ENCODE results near the gene PRDM16. TPM values are rescaled to one million over a fixed set of nuclear protein-coding genes. Genes with fewer than 3 reads are reported as not detected.

PRDM16 gene
- total and polyA plus RNA-seq, 7 donors = 0.04 to 1.2 (median 0.31) TPM

DNA sequence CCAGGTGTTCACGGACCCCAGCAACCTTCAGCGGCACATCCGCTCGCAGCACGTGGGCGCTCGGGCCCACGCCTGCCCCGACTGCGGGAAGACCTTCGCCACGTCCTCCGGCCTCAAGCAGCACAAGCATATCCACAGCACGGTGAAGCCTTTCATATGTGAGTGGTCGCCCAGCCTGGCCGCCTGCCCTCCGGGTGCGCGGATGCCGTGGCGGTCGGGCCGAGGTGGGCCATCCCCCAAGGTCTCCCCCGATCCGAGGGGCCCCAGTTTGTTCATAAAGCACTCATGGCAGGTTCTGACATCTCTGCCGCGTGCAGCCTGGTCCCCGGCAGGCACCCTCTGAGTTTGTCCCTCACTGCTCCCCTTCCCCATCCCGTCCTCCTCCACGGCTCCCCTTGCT lies 336.5 kb downstream of the PRDM16 start:
- no peak for ATAC-seq
- no peak for DNase-seq
- TF ChIP-seq, protein P1, sequence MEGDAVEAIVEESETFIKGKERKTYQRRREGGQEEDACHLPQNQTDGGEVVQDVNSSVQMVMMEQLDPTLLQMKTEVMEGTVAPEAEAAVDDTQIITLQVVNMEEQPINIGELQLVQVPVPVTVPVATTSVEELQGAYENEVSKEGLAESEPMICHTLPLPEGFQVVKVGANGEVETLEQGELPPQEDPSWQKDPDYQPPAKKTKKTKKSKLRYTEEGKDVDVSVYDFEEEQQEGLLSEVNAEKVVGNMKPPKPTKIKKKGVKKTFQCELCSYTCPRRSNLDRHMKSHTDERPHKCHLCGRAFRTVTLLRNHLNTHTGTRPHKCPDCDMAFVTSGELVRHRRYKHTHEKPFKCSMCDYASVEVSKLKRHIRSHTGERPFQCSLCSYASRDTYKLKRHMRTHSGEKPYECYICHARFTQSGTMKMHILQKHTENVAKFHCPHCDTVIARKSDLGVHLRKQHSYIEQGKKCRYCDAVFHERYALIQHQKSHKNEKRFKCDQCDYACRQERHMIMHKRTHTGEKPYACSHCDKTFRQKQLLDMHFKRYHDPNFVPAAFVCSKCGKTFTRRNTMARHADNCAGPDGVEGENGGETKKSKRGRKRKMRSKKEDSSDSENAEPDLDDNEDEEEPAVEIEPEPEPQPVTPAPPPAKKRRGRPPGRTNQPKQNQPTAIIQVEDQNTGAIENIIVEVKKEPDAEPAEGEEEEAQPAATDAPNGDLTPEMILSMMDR (IDR thresholded peaks at IDR 0.05) = no peak
- Histone ChIP-seq H3K9me3 (no peaks in the 10 kb centered on the region), H3K4me3 (no peak overlapping the region), H3K27me3 (ENCODE audit: insufficient read depth in 3 of 3, low read length in 2 of 3) (peaks cover 0 to 3% (median 2%) of the 10 kb centered on the region in 3 donors), H3K36me3 (ENCODE audit: insufficient read depth in 1 of 2, low read depth in 1 of 2) (no peaks in the 10 kb centered on the region), H3K27ac (no peak overlapping the region), H3K4me1 (no peaks in the 10 kb centered on the region)
- 92 to 95% (median 93%) methylated on average over 29 to 30 of the region's 30 CpGs for WGBS, 3 donors
- intact Hi-C loops (cut with DNase I) = no loop called here

GRCh38 chr1:3405974-3406867 lies 337.2 kb downstream of the PRDM16 start:
- Histone ChIP-seq H3K27ac (no peak overlapping the region), H3K4me1 (no peaks in the 10 kb centered on the region), H3K27me3 (ENCODE audit: insufficient read depth in 3 of 3, low read length in 2 of 3) (peaks cover 0 to 9% (median 2%) of the 10 kb centered on the region in 3 donors), H3K9me3 (no peaks in the 10 kb centered on the region), H3K4me3 (no peak overlapping the region), H3K36me3 (ENCODE audit: insufficient read depth in 1 of 2, low read depth in 1 of 2) (no peaks in the 10 kb centered on the region)
- ATAC-seq (no peak), DNase-seq (no peak)
- WGBS, 3 donors = 85 to 88% (median 85%) methylated on average over 17 of the region's 17 CpGs
- TF ChIP-seq, protein P1 (IDR thresholded peaks at IDR 0.05) = no peak
- intact Hi-C loops (cut with DNase I) = no loop called here

DNA sequence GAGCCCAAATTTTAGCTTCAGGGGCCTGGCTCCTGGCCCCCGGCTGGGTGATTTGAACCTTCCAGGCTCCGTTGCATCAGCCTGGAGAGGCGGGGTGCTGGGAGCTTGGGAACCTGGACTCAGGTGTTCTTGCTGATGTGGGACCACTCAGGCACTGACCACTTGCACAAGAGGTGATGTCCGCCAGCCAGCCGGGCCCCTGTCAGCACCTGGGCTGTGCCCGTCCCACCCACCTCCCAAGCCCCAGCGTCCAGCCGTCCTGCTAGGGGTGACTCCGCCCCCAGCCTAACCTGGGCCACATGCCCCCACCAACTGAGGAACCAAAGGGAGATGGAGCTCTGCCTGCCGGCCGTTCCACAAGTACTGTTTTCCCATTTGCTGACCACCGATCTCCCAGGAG lies 338.0 kb downstream of the PRDM16 start:
- ATAC-seq = no peak
- Histone ChIP-seq H3K9me3 (no peaks in the 10 kb centered on the region), H3K27ac (no peak overlapping the region), H3K4me3 (no peak overlapping the region), H3K36me3 (ENCODE audit: insufficient read depth in 1 of 2, low read depth in 1 of 2) (no peaks in the 10 kb centered on the region), H3K27me3 (ENCODE audit: insufficient read depth in 3 of 3, low read length in 2 of 3) (peaks cover 0 to 13% (median 2%) of the 10 kb centered on the region in 3 donors), H3K4me1 (no peaks in the 10 kb centered on the region)
- 91 to 92% (median 92%) methylated on average over 12 of the region's 12 CpGs for WGBS, 3 donors
- TF ChIP-seq, protein P1 (IDR thresholded peaks at IDR 0.05) = no peak
- intact Hi-C loops (cut with DNase I) = no loop called here
- no peak for DNase-seq

- TF ChIP-seq, protein P1 (IDR thresholded peaks at IDR 0.05) = no peak
- no peak for ATAC-seq
- intact Hi-C loops (cut with DNase I) = no loop called here
- Histone ChIP-seq H3K4me3 (no peak overlapping the region), H3K27ac (no peak overlapping the region), H3K4me1 (no peaks in the 10 kb centered on the region), H3K36me3 (ENCODE audit: insufficient read depth in 1 of 2, low read depth in 1 of 2) (no peaks in the 10 kb centered on the region), H3K9me3 (no peaks in the 10 kb centered on the region), H3K27me3 (ENCODE audit: insufficient read depth in 3 of 3, low read length in 2 of 3) (peaks cover 0 to 22% (median 6%) of the 10 kb centered on the region in 3 donors)
- no peak for DNase-seq
- WGBS, 3 donors = 92 to 95% (median 93%) methylated on average over 36 of the region's 36 CpGs
Measured at GRCh38 chr1:3408751-3409266, 339.8 kb downstream of the PRDM16 start.
